Left ventricle myocardium inferior (tissue), 1 donor: ENCODE results near the gene ACADL. TPM values are rescaled to one million over a fixed set of nuclear protein-coding genes. Genes with fewer than 3 reads are reported as not detected.

Experiments
- DNase-seq: peaks from one replicate; pipeline ENCODE4 v3.0.0-alpha.2; 2020
- H3K27ac ChIP-seq: fragments of 200-600 bp; replicated peaks from 2 replicates; pipeline ENCODE4 v1.8.0; 2021
- H3K27me3 ChIP-seq: fragments of 200-600 bp; 2 replicates; pipeline ENCODE4 v1.8.0; 2021; ENCODE audit warnings: low read depth
- H3K36me3 ChIP-seq: fragments of 200-600 bp; 2 replicates; pipeline ENCODE4 v1.8.0; 2021
- H3K4me1 ChIP-seq: fragments of 200-600 bp; 2 replicates; pipeline ENCODE4 v1.8.0; 2021
- H3K4me3 ChIP-seq: fragments of 200-600 bp; 2 replicates; pipeline ENCODE4 v1.8.0; 2021; ENCODE audit warnings: mild to moderate bottlenecking, moderate library complexity
- H3K9me3 ChIP-seq: fragments of 200-600 bp; replicated peaks from 2 replicates; pipeline ENCODE4 v1.8.0; 2021
- intact Hi-C: fragments of 100-400 bp; cut with micrococcal nuclease; formaldehyde crosslinking; loops from one replicate; pipeline ENCODE4 v1.11.0; 2022
- total RNA-seq: library from RNA; stranded (reverse); fragmentation: NEBNext Ultra II Directional; extraction: Animal tissue kit (Norgen Biotek cat#: 25700); gene quantifications from one replicate; pipeline ENCODE4 v1.2.1, GENCODE V29; 2021
- TF ChIP-seq, protein P1 (sequence below): fragments of 200-600 bp; IDR thresholded peaks from 2 replicates; pipeline ENCODE4 v1.8.0; 2021; ENCODE audit warnings: antibody characterized with exemption, mild to moderate bottlenecking, borderline replicate concordance
- donor health status: DM: no; HTN: yes; CAD: no; lungs with severe emphysema.

ACADL gene
- total RNA-seq, 1 donor from 2014 or later, result 1.3 TPM

- Histone ChIP-seq H3K4me1 (peaks cover 14% of the 10 kb centered on the region), H3K36me3 (no peaks in the 10 kb centered on the region), H3K9me3 (no peaks in the 10 kb centered on the region), H3K27me3 (peaks cover 48% of the 10 kb centered on the region), H3K4me3 (no peak overlapping the region), H3K27ac (no peak overlapping the region)
- TF ChIP-seq, protein P1, sequence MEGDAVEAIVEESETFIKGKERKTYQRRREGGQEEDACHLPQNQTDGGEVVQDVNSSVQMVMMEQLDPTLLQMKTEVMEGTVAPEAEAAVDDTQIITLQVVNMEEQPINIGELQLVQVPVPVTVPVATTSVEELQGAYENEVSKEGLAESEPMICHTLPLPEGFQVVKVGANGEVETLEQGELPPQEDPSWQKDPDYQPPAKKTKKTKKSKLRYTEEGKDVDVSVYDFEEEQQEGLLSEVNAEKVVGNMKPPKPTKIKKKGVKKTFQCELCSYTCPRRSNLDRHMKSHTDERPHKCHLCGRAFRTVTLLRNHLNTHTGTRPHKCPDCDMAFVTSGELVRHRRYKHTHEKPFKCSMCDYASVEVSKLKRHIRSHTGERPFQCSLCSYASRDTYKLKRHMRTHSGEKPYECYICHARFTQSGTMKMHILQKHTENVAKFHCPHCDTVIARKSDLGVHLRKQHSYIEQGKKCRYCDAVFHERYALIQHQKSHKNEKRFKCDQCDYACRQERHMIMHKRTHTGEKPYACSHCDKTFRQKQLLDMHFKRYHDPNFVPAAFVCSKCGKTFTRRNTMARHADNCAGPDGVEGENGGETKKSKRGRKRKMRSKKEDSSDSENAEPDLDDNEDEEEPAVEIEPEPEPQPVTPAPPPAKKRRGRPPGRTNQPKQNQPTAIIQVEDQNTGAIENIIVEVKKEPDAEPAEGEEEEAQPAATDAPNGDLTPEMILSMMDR, result no peak
- no peak for DNase-seq
- intact Hi-C loops, result no loop called here
Observed at GRCh38 chr2:210227290-210228088, 2.2 kb upstream of the ACADL start.

DNA sequence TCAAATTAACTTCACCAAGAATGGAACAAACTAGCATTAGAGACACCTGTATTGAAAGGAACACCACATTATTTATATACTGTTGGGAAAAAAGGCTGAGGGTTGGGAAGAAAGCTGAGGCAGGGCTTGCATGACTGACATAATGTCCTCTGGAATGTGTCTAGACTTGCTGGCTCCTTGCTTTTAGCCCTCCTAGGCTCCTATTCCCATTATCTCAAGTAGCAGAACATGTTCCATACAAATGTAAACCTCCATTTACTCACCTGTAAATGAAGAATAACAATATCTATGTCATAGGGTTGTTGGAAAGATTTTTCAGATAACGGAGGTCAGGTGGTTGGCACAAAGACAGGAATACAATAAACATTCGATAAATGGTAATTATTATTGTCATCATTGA is 976 bp upstream of the ACADL start:
- H3K27me3 ChIP-seq, result peaks cover 48% of the 10 kb centered on the region
- H3K36me3 ChIP-seq, result no peaks in the 10 kb centered on the region
- H3K4me1 ChIP-seq, result peaks cover 14% of the 10 kb centered on the region
- no peaks in the 10 kb centered on the region for H3K9me3 ChIP-seq
- intact Hi-C loops, result no loop called here
- TF ChIP-seq, protein P1, result no peak
- no peak overlapping the region for H3K27ac ChIP-seq
- no peak overlapping the region for H3K4me3 ChIP-seq
- no peak for DNase-seq

DNA sequence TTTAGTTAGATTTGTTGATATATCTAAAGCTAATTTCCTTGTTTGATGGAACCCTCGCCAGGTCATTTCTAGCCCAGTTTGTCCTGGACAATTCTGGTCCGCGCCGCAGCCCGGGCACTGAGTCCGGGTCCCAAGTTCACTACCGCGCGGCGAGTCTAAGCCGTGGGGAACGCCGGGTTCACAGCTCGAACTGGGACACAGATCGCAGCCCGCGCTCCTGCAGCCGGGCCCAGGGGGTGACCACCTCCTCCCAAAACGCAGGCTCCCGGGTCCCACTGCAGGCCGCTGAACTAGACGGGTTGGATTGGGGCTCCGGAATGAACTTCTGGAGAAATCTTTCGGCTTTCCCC is 681 bp downstream of the ACADL start:
- H3K4me1 ChIP-seq, result peaks cover 14% of the 10 kb centered on the region
- TF ChIP-seq, protein P1, result no peak

DNA sequence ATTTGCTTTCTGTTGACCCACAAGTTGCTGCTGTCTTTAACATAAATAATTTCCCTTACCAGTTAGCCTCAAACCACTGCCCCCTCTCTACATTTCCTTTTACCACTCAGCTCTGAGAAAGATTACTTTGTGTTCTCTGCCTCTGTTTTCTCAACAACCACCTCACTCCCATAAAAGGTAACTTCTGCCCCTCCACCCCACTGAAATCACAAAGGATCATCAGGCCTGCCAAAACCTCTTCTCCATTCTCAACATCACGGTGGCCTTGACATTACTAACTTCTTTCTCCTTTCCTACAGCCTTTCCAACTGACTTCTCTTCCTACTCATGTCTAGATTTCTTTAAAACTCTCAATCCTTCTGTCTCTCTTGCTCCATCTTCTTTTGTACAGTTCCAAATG is 10.1 kb downstream of the ACADL start:
- Histone ChIP-seq H3K27me3 (no peaks in the 10 kb centered on the region), H3K27ac (no peak overlapping the region), H3K36me3 (no peaks in the 10 kb centered on the region), H3K4me1 (no peaks in the 10 kb centered on the region), H3K4me3 (no peak overlapping the region), H3K9me3 (no peaks in the 10 kb centered on the region)
- no peak for DNase-seq
- intact Hi-C loops, result no loop called here
- TF ChIP-seq, protein P1, result no peak

More for the DNA sequence above, 681 bp downstream of the ACADL start:
- peaks cover 48% of the 10 kb centered on the region for H3K27me3 ChIP-seq
- no peak for DNase-seq
- no peaks in the 10 kb centered on the region for H3K9me3 ChIP-seq
- H3K36me3 ChIP-seq, result no peaks in the 10 kb centered on the region
- H3K27ac ChIP-seq, result peak overlapping the region; percentile 53
- intact Hi-C loops, result no loop called here
- H3K4me3 ChIP-seq, result peak overlapping the region; percentile 75

DNA sequence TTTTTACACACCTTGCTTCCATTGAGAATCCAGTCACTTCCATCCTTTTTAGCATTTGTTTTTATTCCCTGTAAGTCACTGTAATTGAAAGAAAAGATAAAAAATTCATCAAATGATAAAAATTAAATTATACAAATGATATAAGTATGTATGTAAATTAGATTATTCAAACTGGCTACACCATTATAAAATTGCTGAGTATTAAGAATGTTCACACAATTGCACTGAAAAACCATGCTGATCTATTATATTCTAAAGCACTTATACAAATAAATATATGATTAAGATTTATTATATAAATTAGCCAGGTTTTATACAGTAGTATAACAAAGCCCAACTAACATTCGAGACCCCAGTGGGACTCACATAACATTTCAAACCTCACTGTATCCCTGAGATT is 15.1 kb downstream of the ACADL start:
- DNase-seq, result no peak
- no peak overlapping the region for H3K4me3 ChIP-seq
- intact Hi-C loops, result no loop called here

More for the DNA sequence above, 15.1 kb downstream of the ACADL start:
- no peaks in the 10 kb centered on the region for H3K9me3 ChIP-seq
- no peaks in the 10 kb centered on the region for H3K4me1 ChIP-seq
- H3K27ac ChIP-seq, result no peak overlapping the region
- no peaks in the 10 kb centered on the region for H3K27me3 ChIP-seq
- TF ChIP-seq, protein P1, result no peak
- H3K36me3 ChIP-seq, result no peaks in the 10 kb centered on the region
